Caco-2 (cell line): Measurements from ENCODE around the gene AMACR. TPM values are rescaled to one million over a fixed set of nuclear protein-coding genes. Genes with fewer than 3 reads are reported as not detected.

ENCODE experiments used
- BruUV-seq: library from RNA; stranded (reverse); fragments of 400-500 nt; replicated peaks from 2 replicates; lab custom pipeline; 2021; lab: Mats Ljungman, UMichigan
- CTCF ChIA-PET: fragments of 300-600 bp; sonication (Branson Sonifier 250); formaldehyde crosslinking; loops from one replicate; lab custom pipeline; 2022; ENCODE audit warnings: antibody characterized with exemption; lab: Charles Lee
- POLR2A ChIA-PET: fragments of 300-600 bp; sonication (Branson Sonifier 250); formaldehyde crosslinking; loops from one replicate; lab custom pipeline; 2022; ENCODE audit warnings: antibody characterized with exemption; lab: Charles Lee
- DNase-seq, 2 experiments: peaks; one replicate each; pipeline versions ENCODE4 v3.0.0 to v3.0.0-alpha.2; 2020 to 2022
- H3K27me3 ChIP-seq: replicated peaks from 2 replicates; pipeline ENCODE4 v1.6.0; 2011; ENCODE audit warnings: low read length; ENCODE audit not compliant: control insufficient read depth, insufficient read depth
- H3K36me3 ChIP-seq: 2 replicates; pipeline ENCODE4 v1.5.1; 2011; ENCODE audit warnings: low read length; ENCODE audit not compliant: control insufficient read depth, insufficient read depth
- H3K4me1 ChIP-seq: fragments of 250-450 bp; sonication (Bioruptor Pico); 2 replicates; pipeline ENCODE4 v1.5.1; 2020; ENCODE audit warnings: mild to moderate bottlenecking
- H3K4me3 ChIP-seq: 2 replicates; pipeline ENCODE4 v1.5.1; 2011; ENCODE audit warnings: low read depth, mild to moderate bottlenecking, control low read depth, low read length
- H3K9me3 ChIP-seq: fragments of 250-450 bp; sonication (Bioruptor Pico); 2 replicates; pipeline ENCODE4 v1.5.1; 2020; ENCODE audit warnings: mild to moderate bottlenecking, moderate library complexity
- H3K27ac Mint-ChIP-seq: one replicate; pipeline ENCODE4 v1.8.0; 2022; ENCODE audit warnings: mixed read lengths; ENCODE audit not compliant: unreplicated experiment
- H3K27me3 Mint-ChIP-seq: one replicate; pipeline ENCODE4 v1.8.0; 2022; ENCODE audit warnings: mixed read lengths; ENCODE audit not compliant: insufficient read depth, unreplicated experiment
- H3K36me3 Mint-ChIP-seq: one replicate; pipeline ENCODE4 v1.8.0; 2022; ENCODE audit warnings: mild to moderate bottlenecking, mixed read lengths; ENCODE audit not compliant: insufficient read depth, unreplicated experiment
- H3K4me1 Mint-ChIP-seq: one replicate; pipeline ENCODE4 v1.8.0; 2022; ENCODE audit warnings: low read depth, mixed read lengths; ENCODE audit not compliant: unreplicated experiment
- H3K4me3 Mint-ChIP-seq: one replicate; pipeline ENCODE4 v1.8.0; 2022; ENCODE audit warnings: mild to moderate bottlenecking, moderate library complexity, mixed read lengths; ENCODE audit not compliant: unreplicated experiment
- H3K9me3 Mint-ChIP-seq: one replicate; pipeline ENCODE4 v1.8.0; 2022; ENCODE audit warnings: mixed read lengths; ENCODE audit not compliant: unreplicated experiment
- CTCF ChIP-seq, 2 experiments: fragments of 200-600 bp in 1 of 2; IDR thresholded peaks; 1 replicate in 1 of 2; 2 replicates in 1 of 2; pipeline versions ENCODE4 v1.5.1 to v1.8.0; 2011 to 2022; ENCODE audit warnings: antibody characterized with exemption in 1 of 2, control low read depth in 1 of 2, inconsistent platforms in 1 of 2, low read depth in 1 of 2, low read length in 1 of 2, mild to moderate bottlenecking in 1 of 2, moderate library complexity in 1 of 2; ENCODE audit not compliant: insufficient read depth in 1 of 2, severe bottlenecking in 1 of 2, unreplicated experiment in 1 of 2
- intact Hi-C: fragments of 100-400 bp; cut with micrococcal nuclease; formaldehyde crosslinking; loops from one replicate; pipeline ENCODE4 v1.10.0; 2022; ENCODE audit not compliant: unreplicated experiment
- total RNA-seq: library from RNA; stranded (reverse); gene quantifications from 2 replicates; pipeline ENCODE4 v1.2.3, GENCODE V29; 2022

The AMACR gene
- total RNA-seq, 1 experiment from 2014 or later = 204 TPM

GRCh38 chr5:34002629-34003328, 5.1 kb downstream of the AMACR start:
- intact Hi-C loops = no loop called here
- Mint-ChIP-seq H3K27me3 (no peaks in the 10 kb centered on the region), H3K9me3 (no peaks in the 10 kb centered on the region), H3K4me3 (peak overlapping the region; percentile 84), H3K36me3 (peaks cover 89% of the 10 kb centered on the region), H3K27ac (peak overlapping the region; percentile 61), H3K4me1 (peaks cover 35% of the 10 kb centered on the region)
- ChIA-PET CTCF (no interaction called here), POLR2A (no interaction called here)
- Histone ChIP-seq H3K27me3 (no peaks in the 10 kb centered on the region), H3K4me1 (peaks cover 47% of the 10 kb centered on the region), H3K9me3 (no peaks in the 10 kb centered on the region), H3K36me3 (peaks cover 14% of the 10 kb centered on the region), H3K4me3 (no peak overlapping the region)
- TF ChIP-seq CTCF (IDR thresholded peaks at IDR 0.05; ENCODE audit: insufficient read depth in 1 of 2, low read depth in 1 of 2, low read length in 1 of 2, severe bottlenecking in 1 of 2, unreplicated experiment in 1 of 2) = no peak
- no TSS peak for BruUV-seq
- DNase-seq = no peak

- Histone ChIP-seq H3K36me3 (peaks cover 14% of the 10 kb centered on the region), H3K9me3 (no peaks in the 10 kb centered on the region), H3K27me3 (no peaks in the 10 kb centered on the region), H3K4me3 (no peak overlapping the region), H3K4me1 (peaks cover 47% of the 10 kb centered on the region)
- Mint-ChIP-seq H3K9me3 (no peaks in the 10 kb centered on the region), H3K36me3 (peaks cover 97% of the 10 kb centered on the region), H3K4me3 (peak overlapping the region; percentile 19), H3K27me3 (no peaks in the 10 kb centered on the region), H3K27ac (peak overlapping the region; percentile 61), H3K4me1 (peaks cover 40% of the 10 kb centered on the region)
- TF ChIP-seq CTCF (IDR thresholded peaks at IDR 0.05; ENCODE audit: insufficient read depth in 1 of 2, low read depth in 1 of 2, low read length in 1 of 2, severe bottlenecking in 1 of 2, unreplicated experiment in 1 of 2) = no peak
- DNase-seq = peak; percentile 77 to 80
- BruUV-seq = no TSS peak
- POLR2A ChIA-PET = interaction anchor here (0.6 kb wide), 1 partner anchor 561 kb away, joined by 3 read pairs; no protein-coding TSS in a partner anchor
- CTCF ChIA-PET = no interaction called here
- intact Hi-C loops = loop anchor here (2.0 kb wide), 1 partner anchor 33 kb away; no protein-coding TSS in a partner anchor
These were observed 6.5 kb downstream of the AMACR start for GRCh38 chr5:34001241-34001841.

GRCh38 chr5:33999978-34000377, 7.9 kb downstream of the AMACR start:
- intact Hi-C loops = loop anchor here (2.0 kb wide), 1 partner anchor 35 kb away; no protein-coding TSS in a partner anchor
- Mint-ChIP-seq H3K9me3 (no peaks in the 10 kb centered on the region), H3K27me3 (no peaks in the 10 kb centered on the region), H3K36me3 (peaks cover 97% of the 10 kb centered on the region), H3K4me3 (no peak overlapping the region), H3K4me1 (peaks cover 33% of the 10 kb centered on the region), H3K27ac (no peak overlapping the region)
- no peak for TF ChIP-seq CTCF (IDR thresholded peaks at IDR 0.05; ENCODE audit: insufficient read depth in 1 of 2, low read depth in 1 of 2, low read length in 1 of 2, severe bottlenecking in 1 of 2, unreplicated experiment in 1 of 2)
- ChIA-PET POLR2A (no interaction called here), CTCF (no interaction called here)
- no TSS peak for BruUV-seq
- Histone ChIP-seq H3K27me3 (no peaks in the 10 kb centered on the region), H3K4me1 (peaks cover 43% of the 10 kb centered on the region), H3K4me3 (no peak overlapping the region), H3K9me3 (no peaks in the 10 kb centered on the region), H3K36me3 (peaks cover 14% of the 10 kb centered on the region)
- no peak for DNase-seq
